C4-2B (cell line): ENCODE data around the gene SPATA18.

Experiments used
- H3K27ac ChIP-seq: fragments of 450-650 bp; 2 replicates; pipeline ENCODE4 v1.5.1; 2017
- CTCF ChIP-seq: fragments of 450-650 bp; conservative IDR thresholded peaks from 2 replicates; pipeline ENCODE4 v1.5.1; 2017; ENCODE audit warnings: mild to moderate bottlenecking
- ZFX ChIP-seq: fragments of 450-650 bp; IDR thresholded peaks from 2 replicates; pipeline ENCODE4 v1.6.1; 2017

SPATA18 gene

DNA sequence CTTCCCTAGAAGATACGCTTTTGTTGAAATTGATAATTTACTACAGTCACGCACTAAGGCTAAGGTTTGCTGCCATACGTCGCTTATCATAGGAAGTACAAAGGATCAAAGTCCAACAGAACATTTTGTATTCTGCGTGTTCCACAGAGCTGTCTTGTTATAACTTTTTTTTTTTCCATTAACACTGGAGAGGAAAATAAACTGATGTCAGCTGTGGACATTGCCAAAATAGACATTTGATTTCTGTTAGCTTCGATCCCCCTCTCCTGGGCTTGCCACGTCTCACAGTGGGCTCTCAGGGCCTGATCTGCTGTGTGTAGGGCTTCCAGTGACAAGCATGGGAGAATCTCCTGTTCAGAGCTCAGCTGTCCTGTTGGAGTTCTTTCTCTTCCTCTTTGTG lies 93.3 kb downstream of the SPATA18 start:
- H3K27ac ChIP-seq, result no peak overlapping the region
- TF ChIP-seq CTCF (no peak), ZFX (no peak)
